GM18951 (cell line): Measurements from ENCODE around the gene FUNDC2.

Source experiments
- POLR2A ChIP-seq: IDR thresholded peaks from 4 replicates; pipeline ENCODE4 v1.6.1; 2011; ENCODE audit warnings: mild to moderate bottlenecking; ENCODE audit not compliant: insufficient read length, insufficient read depth; ENCODE audit errors: extremely low read depth
- in situ Hi-C: fragments of 300-500 bp; cut with MboI; formaldehyde crosslinking; loops from one replicate; pipeline ENCODE4 v1.12.0; 2022; ENCODE audit warnings: low sequenced_read_pairs, mixed read lengths, inconsistent platforms; ENCODE audit not compliant: unreplicated experiment

FUNDC2 gene

GRCh38 chrX:155035688-155036087 lies 9.0 kb downstream of the FUNDC2 start:
- no peak for TF ChIP-seq POLR2A
- in situ Hi-C loops, result no loop called here

- in situ Hi-C loops, result no loop called here
- TF ChIP-seq POLR2A, result no peak
Measured at GRCh38 chrX:155046129-155046810, 19.6 kb downstream of the FUNDC2 start.

- in situ Hi-C loops, result no loop called here
- no peak for TF ChIP-seq POLR2A
Measured at GRCh38 chrX:155046811-155047528, 20.3 kb downstream of the FUNDC2 start.

GRCh38 chrX:155048977-155049619 lies 22.5 kb downstream of the FUNDC2 start:
- TF ChIP-seq POLR2A, result no peak
- in situ Hi-C loops, result no loop called here

GRCh38 chrX:155052738-155053498 lies 26.3 kb downstream of the FUNDC2 start:
- TF ChIP-seq POLR2A, result no peak
- in situ Hi-C loops, result no loop called here

GRCh38 chrX:155053656-155054055 lies 27.0 kb downstream of the FUNDC2 start:
- in situ Hi-C loops, result no loop called here
- no peak for TF ChIP-seq POLR2A

GRCh38 chrX:155054255-155054654 lies 27.6 kb downstream of the FUNDC2 start:
- in situ Hi-C loops, result no loop called here
- TF ChIP-seq POLR2A, result no peak

GRCh38 chrX:155055494-155055893 lies 28.9 kb downstream of the FUNDC2 start:
- no peak for TF ChIP-seq POLR2A
- in situ Hi-C loops, result loop anchor here (5.0 kb wide), 1 partner anchor 73 kb away; no protein-coding TSS in a partner anchor

GRCh38 chrX:155056471-155056870 lies 29.8 kb downstream of the FUNDC2 start:
- TF ChIP-seq POLR2A, result no peak
- in situ Hi-C loops, result loop anchor here (5.0 kb wide), 1 partner anchor 74 kb away; no protein-coding TSS in a partner anchor

GRCh38 chrX:155056877-155057792 lies 30.5 kb downstream of the FUNDC2 start:
- in situ Hi-C loops, result loop anchor here (5.0 kb wide), 1 partner anchor 75 kb away; no protein-coding TSS in a partner anchor
- no peak for TF ChIP-seq POLR2A

- in situ Hi-C loops, result no loop called here
- no peak for TF ChIP-seq POLR2A
Measured at GRCh38 chrX:155061760-155062159, 35.1 kb downstream of the FUNDC2 start.
